AG09319 (cell line): ENCODE results near the gene BCL10.

Source experiments
- DNase-seq: peaks from one replicate; pipeline ENCODE4 v3.0.0-alpha.2; 2010; ENCODE audit warnings: low read depth; ENCODE audit errors: extremely low read depth
- CTCF ChIP-seq: IDR thresholded peaks from 2 replicates; pipeline ENCODE4 v1.5.1; 2011; ENCODE audit warnings: low read depth, mild to moderate bottlenecking, inconsistent platforms, low read length, moderate library complexity

Gene BCL10

GRCh38 chr1:85319491-85319890 lies 43.1 kb upstream of the BCL10 start:
- TF ChIP-seq CTCF = no peak

GRCh38 chr1:85318217-85318616 lies 41.8 kb upstream of the BCL10 start:
- DNase-seq = no peak
- TF ChIP-seq CTCF = no peak

More at GRCh38 chr1:85319491-85319890, 43.1 kb upstream of the BCL10 start:
- DNase-seq = no peak

- no peak for TF ChIP-seq CTCF
- DNase-seq = no peak
Measured at GRCh38 chr1:85317560-85317959, 41.1 kb upstream of the BCL10 start.

GRCh38 chr1:85316321-85316720 lies 39.9 kb upstream of the BCL10 start:
- DNase-seq = no peak
- TF ChIP-seq CTCF = no peak

- TF ChIP-seq CTCF = no peak
- no peak for DNase-seq
Measured at GRCh38 chr1:85315789-85316188, 39.4 kb upstream of the BCL10 start.

- DNase-seq = peak; percentile 80
- TF ChIP-seq CTCF = peak; percentile 9; the same call in 1 of the 2 replicates
Measured at GRCh38 chr1:85314726-85315125, 38.3 kb upstream of the BCL10 start.

GRCh38 chr1:85313888-85314696 lies 37.7 kb upstream of the BCL10 start:
- peak; percentile 96 for DNase-seq
- no peak for TF ChIP-seq CTCF
